GM06990 (cell line): ENCODE measurements around the gene MAEA.

Source experiments
- DNase-seq: peaks from one replicate; pipeline ENCODE4 v3.0.0-alpha.2; 2011; ENCODE audit not compliant: insufficient read length; ENCODE audit errors: extremely low read depth
- H3K27me3 ChIP-seq: replicated peaks from 2 replicates; pipeline ENCODE4 v1.6.0; 2011; ENCODE audit warnings: low read length; ENCODE audit not compliant: control insufficient read depth, insufficient read depth
- H3K36me3 ChIP-seq: 2 replicates; pipeline ENCODE4 v1.5.1; 2011; ENCODE audit warnings: low read length; ENCODE audit not compliant: control insufficient read depth, insufficient read depth
- H3K4me3 ChIP-seq: replicated peaks from 2 replicates; pipeline ENCODE4 v1.5.1; 2011; ENCODE audit warnings: low read depth, mild to moderate bottlenecking, control low read depth, low read length
- TF ChIP-seq, protein P1 (sequence below): IDR thresholded peaks from 2 replicates; pipeline ENCODE4 v1.5.1; 2011; ENCODE audit warnings: low read length, control low read depth, mild to moderate bottlenecking, inconsistent platforms; ENCODE audit not compliant: insufficient read depth, poor library complexity, severe bottlenecking

The MAEA gene

DNA sequence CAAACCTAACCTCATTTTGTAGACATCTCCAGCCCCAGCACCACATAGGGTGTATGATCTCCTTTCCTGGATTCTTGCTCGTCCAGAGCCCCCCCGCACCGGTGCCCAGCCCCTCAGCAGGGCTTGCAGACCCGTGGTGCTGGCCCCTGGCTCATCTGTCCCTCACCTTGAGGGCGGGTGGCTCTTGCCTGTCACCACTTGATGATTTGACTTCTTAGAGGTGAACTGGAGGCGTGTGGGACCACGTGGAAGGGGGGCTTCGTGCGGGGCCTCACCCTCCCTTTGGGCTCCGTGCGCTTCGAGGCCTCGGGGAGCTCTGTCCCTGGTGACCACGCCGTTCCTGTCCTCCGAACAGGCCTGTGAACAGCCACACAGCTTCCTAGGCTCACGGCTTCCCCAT lies 72.8 kb downstream of the MAEA start:
- peaks cover under 1% of the 10 kb centered on the region; the same call in 1 of the 2 replicates for H3K36me3 ChIP-seq
- no peaks in the 10 kb centered on the region for H3K27me3 ChIP-seq
- no peak overlapping the region for H3K4me3 ChIP-seq
- TF ChIP-seq, protein P1, sequence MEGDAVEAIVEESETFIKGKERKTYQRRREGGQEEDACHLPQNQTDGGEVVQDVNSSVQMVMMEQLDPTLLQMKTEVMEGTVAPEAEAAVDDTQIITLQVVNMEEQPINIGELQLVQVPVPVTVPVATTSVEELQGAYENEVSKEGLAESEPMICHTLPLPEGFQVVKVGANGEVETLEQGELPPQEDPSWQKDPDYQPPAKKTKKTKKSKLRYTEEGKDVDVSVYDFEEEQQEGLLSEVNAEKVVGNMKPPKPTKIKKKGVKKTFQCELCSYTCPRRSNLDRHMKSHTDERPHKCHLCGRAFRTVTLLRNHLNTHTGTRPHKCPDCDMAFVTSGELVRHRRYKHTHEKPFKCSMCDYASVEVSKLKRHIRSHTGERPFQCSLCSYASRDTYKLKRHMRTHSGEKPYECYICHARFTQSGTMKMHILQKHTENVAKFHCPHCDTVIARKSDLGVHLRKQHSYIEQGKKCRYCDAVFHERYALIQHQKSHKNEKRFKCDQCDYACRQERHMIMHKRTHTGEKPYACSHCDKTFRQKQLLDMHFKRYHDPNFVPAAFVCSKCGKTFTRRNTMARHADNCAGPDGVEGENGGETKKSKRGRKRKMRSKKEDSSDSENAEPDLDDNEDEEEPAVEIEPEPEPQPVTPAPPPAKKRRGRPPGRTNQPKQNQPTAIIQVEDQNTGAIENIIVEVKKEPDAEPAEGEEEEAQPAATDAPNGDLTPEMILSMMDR, result no peak
- no peak for DNase-seq

GRCh38 chr4:1363513-1363912 lies 73.8 kb downstream of the MAEA start:
- Histone ChIP-seq H3K27me3 (no peaks in the 10 kb centered on the region), H3K4me3 (no peak overlapping the region), H3K36me3 (no peaks in the 10 kb centered on the region; the same call in 1 of the 2 replicates)
- TF ChIP-seq, protein P1, result no peak
- no peak for DNase-seq

DNA sequence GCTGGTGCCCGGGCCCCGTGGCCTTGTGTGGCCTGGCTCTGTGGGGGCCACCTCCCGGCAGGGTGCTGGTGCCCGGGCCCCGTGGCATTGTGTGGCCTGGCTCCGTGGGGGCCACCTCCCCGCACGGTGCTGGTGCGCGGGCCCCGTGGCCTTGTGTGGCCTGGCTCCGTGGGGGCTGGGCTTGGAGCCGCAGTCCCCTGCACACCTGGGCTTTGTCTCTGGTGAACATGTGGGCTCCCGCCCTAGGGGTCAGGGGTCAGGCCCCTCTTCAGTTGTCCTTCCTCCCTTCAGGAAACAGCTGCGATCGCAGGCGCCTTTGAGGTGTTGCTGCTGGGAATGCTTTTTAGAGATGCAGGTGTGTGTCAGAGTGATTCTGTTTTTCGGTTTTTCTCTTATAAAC lies 74.5 kb downstream of the MAEA start:
- TF ChIP-seq, protein P1, result no peak
- H3K4me3 ChIP-seq, result no peak overlapping the region
- DNase-seq, result no peak
- H3K27me3 ChIP-seq, result no peaks in the 10 kb centered on the region
- H3K36me3 ChIP-seq, result no peaks in the 10 kb centered on the region; the same call in 1 of the 2 replicates

GRCh38 chr4:1364748-1365147 lies 75.1 kb downstream of the MAEA start:
- no peaks in the 10 kb centered on the region for H3K27me3 ChIP-seq
- TF ChIP-seq, protein P1, result no peak
- DNase-seq, result no peak
- no peaks in the 10 kb centered on the region; the same call in 1 of the 2 replicates for H3K36me3 ChIP-seq
- H3K4me3 ChIP-seq, result no peak overlapping the region

DNA sequence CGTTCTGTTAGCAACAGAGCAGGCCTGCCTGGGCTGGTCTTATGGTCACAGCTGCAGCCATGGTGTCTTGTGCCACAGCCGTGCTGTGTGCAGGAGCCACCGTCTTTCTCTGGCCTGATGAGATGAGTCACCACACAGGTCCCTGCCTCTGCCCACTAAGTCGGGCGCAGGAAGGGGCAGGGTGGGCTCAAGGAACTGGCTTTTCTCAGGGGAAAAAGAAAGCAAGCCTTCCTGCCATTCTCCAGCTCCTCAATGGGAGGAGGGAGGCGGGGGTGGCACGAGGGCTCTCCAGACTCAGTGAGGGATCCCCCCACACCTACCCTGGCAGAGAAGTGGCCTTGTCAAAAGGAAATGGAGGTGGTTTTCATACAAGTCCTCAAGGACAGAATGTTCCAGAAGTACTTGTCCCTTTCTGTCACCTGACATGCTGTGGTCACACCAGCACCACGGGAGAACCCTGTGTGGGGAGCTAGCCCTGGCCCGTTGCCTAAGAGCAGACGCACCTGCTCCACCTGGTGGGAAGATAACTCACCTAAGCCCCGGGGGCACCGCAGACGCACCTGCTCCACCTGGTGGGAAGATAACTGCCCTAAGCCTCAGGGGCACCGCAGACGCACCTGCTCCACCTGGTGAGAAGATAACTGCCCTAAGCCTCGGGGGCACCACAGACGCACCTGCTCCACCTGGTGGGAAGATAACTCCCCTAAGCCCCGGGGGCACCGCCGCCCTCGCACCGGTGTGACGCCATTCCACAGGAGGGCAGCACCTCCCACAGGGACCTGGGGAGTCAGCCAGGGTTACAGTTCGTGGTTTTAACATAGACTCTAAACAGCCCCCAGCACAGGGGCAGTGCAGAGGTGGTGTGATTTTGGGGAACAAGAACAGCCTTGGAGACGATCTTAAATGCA lies 75.8 kb downstream of the MAEA start:
- TF ChIP-seq, protein P1, result peak; percentile 5
- H3K36me3 ChIP-seq, result no peaks in the 10 kb centered on the region; the same call in 1 of the 2 replicates
- no peaks in the 10 kb centered on the region for H3K27me3 ChIP-seq
- H3K4me3 ChIP-seq, result no peak overlapping the region
- no peak for DNase-seq
